GM19035 (cell line): ENCODE data around the gene AP2M1.

ENCODE experiments used
- ATAC-seq: cut with Tn5 transposase; IDR thresholded peaks from one replicate; pipeline ENCODE4 v1.9.1; 2021; ENCODE audit not compliant: unreplicated experiment

AP2M1 gene

DNA sequence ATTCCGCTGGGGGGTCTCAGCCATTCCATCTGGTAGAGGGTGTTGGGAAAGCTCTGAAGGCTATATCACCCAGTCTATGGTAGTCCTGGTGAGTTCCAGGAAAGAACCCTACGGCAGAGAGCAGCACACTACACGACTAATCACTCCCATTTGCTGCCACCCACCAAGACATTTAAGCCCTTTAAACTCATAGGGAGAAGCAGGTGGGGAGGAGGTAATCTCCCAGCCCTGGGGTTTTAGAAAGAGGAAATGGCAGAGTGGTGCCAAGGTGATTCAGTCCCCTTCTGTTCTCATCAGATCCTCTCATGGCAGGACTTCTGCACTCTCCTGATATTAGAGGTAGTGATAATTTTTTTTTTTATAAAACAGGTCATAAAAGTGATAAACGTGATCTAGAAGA, 44.2 kb downstream of the AP2M1 start:
- no peak for ATAC-seq

- ATAC-seq, result no peak
Observed at GRCh38 chr3:184222521-184222920, 47.9 kb downstream of the AP2M1 start.

- ATAC-seq, result no peak
Observed at GRCh38 chr3:184223946-184224345, 49.3 kb downstream of the AP2M1 start.

DNA sequence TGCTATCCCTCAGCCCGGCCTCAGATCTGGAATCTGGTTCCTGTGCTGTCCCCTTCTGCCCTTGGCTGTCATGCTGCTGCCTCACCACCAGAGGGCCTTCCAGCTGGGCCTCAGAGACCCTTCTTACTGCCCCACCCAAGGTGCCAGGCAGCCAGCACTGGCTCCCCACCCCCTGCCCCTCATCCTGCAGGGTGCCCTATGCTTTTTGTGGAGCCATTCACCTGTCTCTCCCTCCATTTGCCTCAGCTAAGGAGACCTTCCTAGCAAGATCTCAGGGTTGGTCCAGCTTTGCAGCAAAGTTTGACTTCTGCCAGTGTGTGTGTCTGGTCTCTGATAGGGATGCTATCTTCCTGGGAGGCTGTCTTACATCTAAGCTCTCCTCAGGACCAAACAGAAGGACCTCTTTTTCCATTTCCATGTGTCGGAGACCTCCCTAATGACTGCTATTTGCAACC, 52.9 kb downstream of the AP2M1 start:
- ATAC-seq, result no peak

DNA sequence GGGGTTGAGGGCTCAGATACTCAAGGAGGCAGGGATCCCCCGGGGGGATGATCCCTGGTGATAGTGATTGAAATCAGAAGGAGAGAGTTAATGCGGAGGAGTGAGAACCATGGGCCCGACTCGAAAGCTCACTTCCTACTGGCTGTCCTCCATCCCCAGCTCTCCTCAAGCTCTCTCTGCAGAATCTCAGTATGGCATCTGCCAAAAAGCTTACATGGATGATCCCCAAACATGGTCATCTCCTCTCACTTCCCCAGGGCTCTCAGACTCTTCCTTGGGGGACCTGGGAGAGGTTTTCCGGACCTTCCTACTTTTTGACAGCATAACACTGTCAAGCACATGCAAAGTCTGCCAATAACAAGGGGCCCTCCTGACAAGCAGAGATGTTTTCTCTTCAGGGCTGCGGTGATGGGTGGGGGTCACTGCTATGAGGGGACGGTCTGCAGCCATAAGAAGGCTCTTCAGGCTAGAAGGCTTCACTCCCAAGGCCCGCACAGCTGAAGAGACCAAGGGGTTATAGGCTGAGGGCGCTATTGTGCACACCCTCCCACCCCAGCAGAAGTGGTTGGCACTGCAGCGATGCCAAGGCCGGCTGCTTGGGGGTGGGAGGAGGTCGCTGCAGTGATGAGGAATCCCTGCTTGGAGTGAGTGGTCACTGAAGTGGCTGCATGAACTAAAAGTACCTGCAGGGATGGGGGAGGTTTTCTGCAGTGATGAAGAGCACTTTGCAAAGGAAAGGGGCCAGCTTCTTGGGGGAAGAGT, 53.9 kb downstream of the AP2M1 start:
- ATAC-seq, result no peak

DNA sequence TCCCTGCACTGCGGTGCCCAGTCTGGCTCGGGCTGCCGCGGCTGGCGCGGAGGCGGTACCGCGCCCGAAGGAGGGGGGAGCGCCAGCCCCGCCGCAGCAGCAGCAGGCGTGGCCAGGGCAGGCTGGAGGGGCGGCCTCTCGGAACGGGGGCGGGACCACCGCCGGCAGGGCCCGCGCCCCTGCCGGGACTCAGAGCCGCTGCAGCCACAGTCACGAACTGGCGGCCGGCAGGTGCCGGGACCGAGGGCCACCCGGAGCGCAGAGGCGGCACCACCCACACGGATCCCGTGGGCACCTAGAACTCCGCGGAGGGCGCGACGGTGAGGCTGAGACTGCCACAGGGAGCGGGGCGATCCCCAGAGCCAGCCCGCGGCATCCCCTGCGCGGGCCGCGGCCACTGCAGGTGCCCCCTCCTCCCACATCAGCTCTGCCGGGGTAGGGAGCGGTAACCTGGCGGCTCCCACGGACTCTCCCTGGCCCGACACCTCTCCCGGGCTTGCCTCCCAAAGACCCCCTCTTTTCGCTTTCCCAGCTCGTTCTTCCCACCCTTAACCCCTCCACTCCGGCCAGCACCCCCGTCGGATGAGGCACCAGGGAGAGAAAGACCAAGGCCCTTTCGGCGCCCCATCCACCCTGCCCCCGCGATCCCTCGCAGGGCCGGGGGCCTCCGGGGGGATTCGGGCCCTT, 54.9 kb downstream of the AP2M1 start, which contains the start of gene VWA5B2:
Gene VWA5B2, plus strand, starts transcription at position 192 of the 687 bp plus-strand sequence. CDS start 944 bp downstream, outside the sequence.
- ATAC-seq, result peak; percentile 73

DNA sequence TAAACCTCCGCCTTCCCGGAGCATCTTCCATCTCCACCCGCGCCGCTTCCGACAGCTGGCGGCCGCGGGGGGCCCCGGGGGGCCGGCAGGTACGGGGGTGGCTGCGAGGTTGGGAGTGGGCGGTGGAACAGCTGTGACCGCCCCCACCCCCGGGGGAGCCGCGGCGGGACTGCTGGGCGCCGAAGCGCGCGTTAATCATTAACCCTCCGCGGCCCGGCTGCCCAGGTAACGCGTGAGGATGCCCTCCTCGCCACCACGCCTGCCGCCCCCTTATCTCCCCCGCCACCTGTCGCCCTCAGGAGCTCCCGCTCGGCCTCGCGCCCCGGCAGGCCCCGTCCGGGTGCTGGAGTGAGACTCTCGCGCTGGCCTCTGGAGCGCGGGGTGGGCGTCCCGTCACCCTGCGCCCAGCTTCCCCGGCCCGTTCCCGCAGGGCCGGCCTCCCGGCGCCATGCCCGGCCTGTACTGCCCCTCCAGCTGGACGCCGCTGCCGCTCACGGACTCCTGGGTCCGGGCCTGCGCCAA, 55.5 kb downstream of the AP2M1 start:
- ATAC-seq, result no peak

DNA sequence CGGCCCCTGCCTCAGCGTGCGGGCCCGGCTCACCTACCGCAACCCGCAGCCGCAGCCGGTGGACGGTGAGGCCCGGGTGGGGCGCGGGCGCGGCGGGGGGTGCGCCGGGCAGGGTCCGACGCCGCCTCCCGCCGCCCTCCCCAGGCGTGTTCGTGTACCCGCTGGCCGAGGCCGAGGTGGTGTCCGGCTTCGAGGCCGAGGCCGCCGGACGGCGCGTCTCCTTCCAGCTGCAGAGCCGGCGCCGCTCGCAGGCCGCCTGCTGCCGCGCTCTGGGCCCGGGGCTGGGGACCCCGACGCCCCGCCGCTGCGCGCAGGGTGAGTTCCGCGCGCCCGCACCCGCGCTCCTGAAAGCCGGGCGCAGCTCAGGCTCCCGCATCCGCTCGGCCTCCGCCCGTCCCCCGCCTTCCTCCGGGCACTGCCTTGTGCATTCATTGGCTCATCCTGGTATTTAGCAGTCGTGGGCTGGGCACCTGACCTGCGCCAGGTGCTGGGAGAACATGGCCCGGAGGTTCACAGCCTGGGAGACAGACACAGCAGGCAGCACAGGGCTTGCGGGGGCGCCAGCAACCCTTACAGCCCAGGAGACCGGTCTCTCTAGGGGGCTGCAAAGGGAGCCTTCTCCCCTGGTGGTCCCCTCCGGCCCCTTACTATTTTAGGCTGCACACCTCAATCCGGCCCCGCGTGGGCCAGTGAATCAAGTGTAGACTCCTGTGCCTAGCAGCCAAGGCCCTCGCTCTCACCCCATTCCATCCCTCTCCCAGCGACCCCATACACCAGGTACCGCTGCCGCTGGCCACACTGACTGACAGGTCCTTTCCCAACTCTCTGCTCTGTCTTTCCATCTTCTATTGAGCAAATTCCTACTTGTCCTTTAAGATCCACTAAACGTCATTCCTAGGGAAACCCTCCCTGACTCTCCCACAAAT, 56.2 kb downstream of the AP2M1 start:
- no peak for ATAC-seq

GRCh38 chr3:184231671-184232070, 57.0 kb downstream of the AP2M1 start:
- no peak for ATAC-seq

- ATAC-seq, result no peak
Observed at GRCh38 chr3:184233127-184233843, 58.6 kb downstream of the AP2M1 start.
